SH-SY5Y (cell line): ENCODE data around the gene RPLP2.

Source experiments
- GATA2 ChIP-seq: IDR thresholded peaks from 2 replicates; pipeline ENCODE4 v1.6.1; 2011; ENCODE audit warnings: mild to moderate bottlenecking, low read depth, low read length
- GATA3 ChIP-seq: IDR thresholded peaks from 2 replicates; pipeline ENCODE4 v1.6.1; 2011; ENCODE audit warnings: low read depth, mild to moderate bottlenecking, low read length, moderate library complexity

DNA sequence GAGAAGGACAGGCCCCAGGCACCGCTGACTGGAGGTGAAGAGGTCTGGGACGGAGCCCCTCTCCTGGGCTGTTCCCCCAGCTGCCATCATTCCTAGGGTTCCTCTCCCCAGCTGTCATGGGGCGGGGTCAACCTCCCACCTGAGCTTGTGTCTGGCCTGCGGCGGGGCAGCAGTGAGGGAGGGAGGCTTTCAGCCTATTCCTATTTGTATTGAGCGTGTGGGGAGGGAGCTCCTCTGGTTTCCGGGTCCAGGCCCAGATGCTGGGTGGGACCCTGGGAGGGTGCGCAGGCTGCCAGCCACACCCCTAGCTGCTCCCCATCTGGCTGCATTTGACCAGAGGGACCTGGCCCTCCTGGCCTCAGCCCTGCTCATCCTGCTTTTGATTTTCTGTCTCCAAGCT lies 46.6 kb downstream of the RPLP2 start:
- no peak for TF ChIP-seq GATA3
- TF ChIP-seq GATA2, result no peak
